OCI-LY1 (cell line): Measurements from ENCODE around the gene NR2F6.

Source experiments
- H2AFZ ChIP-seq: fragments of 200-600 bp; sonication (generic), shearing (Covaris generic); 2 replicates; pipeline ENCODE4 v1.6.0; 2014; ENCODE audit warnings: antibody characterized with exemption, mild to moderate bottlenecking, low read length
- H3F3A ChIP-seq: fragments of 200-600 bp; sonication (generic), shearing (Covaris generic); 2 replicates; pipeline ENCODE4 v1.6.0; 2014; ENCODE audit warnings: mild to moderate bottlenecking, antibody characterized with exemption, low read length, moderate library complexity; ENCODE audit not compliant: insufficient read depth
- H3K27ac ChIP-seq: fragments of 200-600 bp; sonication (generic); 2 replicates; pipeline ENCODE4 v1.5.1; 2014; ENCODE audit warnings: low read length, mixed run types, mild to moderate bottlenecking, low read depth; ENCODE audit not compliant: poor library complexity, severe bottlenecking
- H3K27me3 ChIP-seq: fragments of 200-600 bp; sonication (generic); 2 replicates; pipeline ENCODE4 v1.6.0; 2014; ENCODE audit warnings: antibody characterized with exemption, mild to moderate bottlenecking, low read length, moderate library complexity; ENCODE audit not compliant: insufficient read depth
- H3K36me3 ChIP-seq: fragments of 200-600 bp; sonication (generic); 2 replicates; pipeline ENCODE4 v1.6.1; 2014; ENCODE audit warnings: mild to moderate bottlenecking, antibody characterized with exemption, low read length, moderate library complexity, mixed read lengths; ENCODE audit not compliant: insufficient read depth
- H3K4me1 ChIP-seq: fragments of 200-600 bp; sonication (generic); 2 replicates; pipeline ENCODE4 v1.5.1; 2014; ENCODE audit warnings: mild to moderate bottlenecking, low read length, moderate library complexity; ENCODE audit not compliant: insufficient read depth, severe bottlenecking
- H3K4me2 ChIP-seq: fragments of 200-600 bp; sonication (generic), shearing (Covaris generic); 2 replicates; pipeline ENCODE4 v1.6.1; 2014; ENCODE audit warnings: low read length
- H3K4me3 ChIP-seq: fragments of 200-600 bp; sonication (generic); 2 replicates; pipeline ENCODE4 v1.5.1; 2014; ENCODE audit warnings: low read length, low read depth, mild to moderate bottlenecking, mixed read lengths; ENCODE audit not compliant: poor library complexity, severe bottlenecking
- H3K79me2 ChIP-seq: fragments of 200-600 bp; shearing (Covaris generic); 2 replicates; pipeline ENCODE4 v1.6.1; 2016; ENCODE audit warnings: mixed run types, low read length, mixed read lengths; ENCODE audit not compliant: insufficient read depth
- H3K9ac ChIP-seq: fragments of 200-600 bp; sonication (generic), shearing (Covaris generic); 2 replicates; pipeline ENCODE4 v1.6.1; 2014; ENCODE audit warnings: mild to moderate bottlenecking, low read length, mixed read lengths
- H3K9me2 ChIP-seq: fragments of 200-600 bp; sonication (generic), shearing (Covaris generic); 2 replicates; pipeline ENCODE4 v1.6.1; 2014; ENCODE audit warnings: low read depth, mild to moderate bottlenecking, low read length, mixed read lengths
- H3K9me3 ChIP-seq: fragments of 200-600 bp; shearing (Covaris generic); 2 replicates; pipeline ENCODE4 v1.6.1; 2014; ENCODE audit warnings: low read length, mixed read lengths
- H4K20me1 ChIP-seq: fragments of 200-600 bp; sonication (generic), shearing (Covaris generic); 2 replicates; pipeline ENCODE4 v1.6.0; 2016; ENCODE audit warnings: mild to moderate bottlenecking, low read length; ENCODE audit not compliant: insufficient read depth
- EZH2 ChIP-seq: fragments of 200-600 bp; sonication (generic), shearing (Covaris generic); IDR thresholded peaks from 2 replicates; pipeline ENCODE4 v1.8.0; 2017; ENCODE audit warnings: borderline replicate concordance, mixed run types, mild to moderate bottlenecking, antibody characterized with exemption, low read length, moderate library complexity, mixed read lengths
- TF ChIP-seq, protein P1 (sequence below): fragments of 200-600 bp; sonication (generic), shearing (Covaris generic); IDR thresholded peaks from 2 replicates; pipeline ENCODE4 v1.5.1; 2017; ENCODE audit warnings: mild to moderate bottlenecking, antibody characterized with exemption, low read length, moderate library complexity, mixed read lengths

Gene NR2F6

DNA sequence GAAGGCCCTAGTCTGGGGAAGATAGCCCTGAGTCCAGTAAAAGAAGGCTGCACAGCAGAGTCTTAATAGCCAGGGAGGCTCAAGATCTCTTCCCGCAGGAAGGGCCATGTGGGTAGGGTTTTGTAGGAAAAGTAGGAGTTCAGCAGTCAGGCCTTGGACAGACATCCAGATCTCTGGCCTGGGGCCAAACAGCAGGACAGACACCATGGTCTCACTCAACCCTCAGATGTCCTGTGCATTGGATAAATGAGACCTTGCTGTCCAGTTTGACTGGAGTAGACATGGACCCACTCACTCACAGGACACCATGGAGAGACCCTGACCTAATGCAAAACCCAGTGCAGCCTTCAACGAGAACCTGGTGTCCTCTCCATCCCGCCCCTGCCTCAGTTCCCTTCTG, 15.8 kb downstream of the NR2F6 start:
- Histone ChIP-seq H3K9ac (no peak overlapping the region), H2AFZ (no peak overlapping the region), H3K79me2 (peaks cover 4% of the 10 kb centered on the region; the same call in 1 of the 2 replicates), H3K4me3 (no peak overlapping the region), H3K4me1 (peaks cover 29% of the 10 kb centered on the region), H3F3A (no peaks in the 10 kb centered on the region), H4K20me1 (no peaks in the 10 kb centered on the region), H3K27me3 (no peaks in the 10 kb centered on the region), H3K4me2 (no peak overlapping the region), H3K9me3 (no peaks in the 10 kb centered on the region), H3K9me2 (no peaks in the 10 kb centered on the region), H3K36me3 (peaks cover 28% of the 10 kb centered on the region; the same call in 1 of the 2 replicates), H3K27ac (no peak overlapping the region)
- TF ChIP-seq, protein P1, sequence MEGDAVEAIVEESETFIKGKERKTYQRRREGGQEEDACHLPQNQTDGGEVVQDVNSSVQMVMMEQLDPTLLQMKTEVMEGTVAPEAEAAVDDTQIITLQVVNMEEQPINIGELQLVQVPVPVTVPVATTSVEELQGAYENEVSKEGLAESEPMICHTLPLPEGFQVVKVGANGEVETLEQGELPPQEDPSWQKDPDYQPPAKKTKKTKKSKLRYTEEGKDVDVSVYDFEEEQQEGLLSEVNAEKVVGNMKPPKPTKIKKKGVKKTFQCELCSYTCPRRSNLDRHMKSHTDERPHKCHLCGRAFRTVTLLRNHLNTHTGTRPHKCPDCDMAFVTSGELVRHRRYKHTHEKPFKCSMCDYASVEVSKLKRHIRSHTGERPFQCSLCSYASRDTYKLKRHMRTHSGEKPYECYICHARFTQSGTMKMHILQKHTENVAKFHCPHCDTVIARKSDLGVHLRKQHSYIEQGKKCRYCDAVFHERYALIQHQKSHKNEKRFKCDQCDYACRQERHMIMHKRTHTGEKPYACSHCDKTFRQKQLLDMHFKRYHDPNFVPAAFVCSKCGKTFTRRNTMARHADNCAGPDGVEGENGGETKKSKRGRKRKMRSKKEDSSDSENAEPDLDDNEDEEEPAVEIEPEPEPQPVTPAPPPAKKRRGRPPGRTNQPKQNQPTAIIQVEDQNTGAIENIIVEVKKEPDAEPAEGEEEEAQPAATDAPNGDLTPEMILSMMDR, result no peak
- TF ChIP-seq EZH2, result no peak

DNA sequence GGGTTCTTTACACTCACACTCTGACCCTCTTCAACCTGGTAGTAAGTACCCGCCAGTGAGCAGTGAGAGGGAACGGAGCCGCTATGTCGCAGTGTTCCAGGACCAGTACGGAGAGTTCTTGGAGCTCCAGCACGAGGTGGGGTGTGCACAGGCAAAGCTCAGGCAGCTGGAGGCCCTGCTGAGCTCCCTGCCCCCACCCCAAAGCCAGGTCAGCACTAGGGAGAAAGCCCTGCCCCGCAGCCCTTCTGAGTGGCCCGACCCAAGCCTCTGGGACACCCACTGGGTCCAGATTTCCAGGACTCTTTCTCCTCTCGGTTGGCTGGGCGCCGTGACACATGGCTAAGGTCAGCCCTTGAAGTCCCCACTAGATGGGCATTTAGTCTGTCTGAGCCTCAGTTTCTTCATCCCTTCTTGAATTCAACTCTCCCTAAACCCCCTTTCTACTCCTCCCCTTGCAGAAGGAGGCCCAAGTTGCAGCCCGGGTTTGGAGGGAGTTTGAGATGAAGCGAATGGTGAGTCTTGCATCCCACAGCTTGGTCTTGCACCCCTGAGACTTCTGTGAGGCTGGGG, 17.8 kb downstream of the NR2F6 start:
- Histone ChIP-seq H3K4me1 (peaks cover 21% of the 10 kb centered on the region), H3K9me2 (no peaks in the 10 kb centered on the region), H3K36me3 (peaks cover 27% of the 10 kb centered on the region; the same call in 1 of the 2 replicates), H3F3A (no peaks in the 10 kb centered on the region), H3K9me3 (no peaks in the 10 kb centered on the region), H3K27ac (no peak overlapping the region), H3K4me2 (no peak overlapping the region; the same call in 1 of the 2 replicates), H2AFZ (no peak overlapping the region), H3K4me3 (peak overlapping the region; percentile 26), H3K79me2 (no peaks in the 10 kb centered on the region), H4K20me1 (no peaks in the 10 kb centered on the region), H3K9ac (no peak overlapping the region), H3K27me3 (no peaks in the 10 kb centered on the region)
- no peak for TF ChIP-seq EZH2
- TF ChIP-seq, protein P1, result no peak

GRCh38 chr19:17226002-17226933, 19.5 kb downstream of the NR2F6 start, which contains the start of gene OCEL1:
TSS of gene OCEL1 (plus strand) at chr19:17226226. CDS start at chr19:17226248, 22 bp downstream.
- H3K9ac ChIP-seq, result peak within 1 kb of the TSS; percentile 87
- H3K9me3 ChIP-seq, result no peaks in the 10 kb centered on the region
- no peak for TF ChIP-seq EZH2
- TF ChIP-seq, protein P1, result no peak; the same call in 1 of the 2 replicates
- H3K36me3 ChIP-seq, result peaks cover 14% of the 10 kb centered on the region; the same call in 1 of the 2 replicates
- peaks cover 21% of the 10 kb centered on the region for H3K4me1 ChIP-seq
- peak within 1 kb of the TSS; percentile 82 for H3K4me3 ChIP-seq
- no peaks in the 10 kb centered on the region for H4K20me1 ChIP-seq
- H3K27ac ChIP-seq, result peak within 1 kb of the TSS; percentile 72
- H2AFZ ChIP-seq, result peak within 1 kb of the TSS; percentile 75
- no peaks in the 10 kb centered on the region for H3K9me2 ChIP-seq
- H3F3A ChIP-seq, result no peaks in the 10 kb centered on the region
- no peaks in the 10 kb centered on the region for H3K27me3 ChIP-seq
- H3K79me2 ChIP-seq, result no peaks in the 10 kb centered on the region
- peak within 1 kb of the TSS; percentile 89 for H3K4me2 ChIP-seq
